NB4 (cell line): Measurements from ENCODE around the gene PLCB4.

ENCODE experiments used
- DNase-seq: peaks from one replicate; pipeline ENCODE4 v3.0.0; 2010; ENCODE audit warnings: low read depth
- H3K4me3 ChIP-seq: one replicate; pipeline ENCODE4 v1.5.1; 2011; ENCODE audit warnings: mild to moderate bottlenecking, low read depth, low read length, moderate library complexity
- CTCF ChIP-seq: IDR thresholded peaks from one replicate; pipeline ENCODE4 v1.5.1; 2012; ENCODE audit warnings: low read depth, low read length
- MAX ChIP-seq: IDR thresholded peaks from 2 replicates; pipeline ENCODE4 v1.6.1; 2011; ENCODE audit warnings: low read depth, low read length
- MYC ChIP-seq: IDR thresholded peaks from 2 replicates; pipeline ENCODE4 v1.6.1; 2011; ENCODE audit warnings: low read depth, low read length
- POLR2A ChIP-seq: IDR thresholded peaks from 2 replicates; pipeline ENCODE4 v1.6.1; 2011; ENCODE audit warnings: mild to moderate bottlenecking; ENCODE audit not compliant: insufficient read length; ENCODE audit errors: extremely low read depth

The PLCB4 gene

GRCh38 chr20:9032758-9033157 lies 36.1 kb upstream of the PLCB4 start:
- no peak overlapping the region for H3K4me3 ChIP-seq
- no peak for TF ChIP-seq MYC
- no peak for TF ChIP-seq MAX
- no peak for TF ChIP-seq POLR2A
- TF ChIP-seq CTCF: no peak
- DNase-seq: no peak

- TF ChIP-seq CTCF (no peak), POLR2A (no peak), MYC (no peak), MAX (no peak)
- no peak overlapping the region for H3K4me3 ChIP-seq
- DNase-seq: peak; percentile 47
These were observed 33.8 kb upstream of the PLCB4 start for GRCh38 chr20:9035126-9035525.

GRCh38 chr20:9036593-9036992 lies 32.3 kb upstream of the PLCB4 start:
- no peak overlapping the region for H3K4me3 ChIP-seq
- DNase-seq: no peak
- TF ChIP-seq POLR2A (no peak), MAX (no peak), CTCF (no peak)

- no peak for DNase-seq
- no peak overlapping the region for H3K4me3 ChIP-seq
- no peak for TF ChIP-seq MAX
- no peak for TF ChIP-seq CTCF
- no peak for TF ChIP-seq MYC
- no peak for TF ChIP-seq POLR2A
These were observed 29.9 kb upstream of the PLCB4 start for GRCh38 chr20:9038791-9039535.

GRCh38 chr20:9040863-9041524 lies 27.9 kb upstream of the PLCB4 start:
- no peak for TF ChIP-seq CTCF
- TF ChIP-seq MAX: no peak
- no peak for TF ChIP-seq MYC

More at GRCh38 chr20:9040863-9041524, 27.9 kb upstream of the PLCB4 start:
- no peak for DNase-seq
- no peak overlapping the region for H3K4me3 ChIP-seq
